Measurements from ENCODE around the gene PTH1R.

DNA sequence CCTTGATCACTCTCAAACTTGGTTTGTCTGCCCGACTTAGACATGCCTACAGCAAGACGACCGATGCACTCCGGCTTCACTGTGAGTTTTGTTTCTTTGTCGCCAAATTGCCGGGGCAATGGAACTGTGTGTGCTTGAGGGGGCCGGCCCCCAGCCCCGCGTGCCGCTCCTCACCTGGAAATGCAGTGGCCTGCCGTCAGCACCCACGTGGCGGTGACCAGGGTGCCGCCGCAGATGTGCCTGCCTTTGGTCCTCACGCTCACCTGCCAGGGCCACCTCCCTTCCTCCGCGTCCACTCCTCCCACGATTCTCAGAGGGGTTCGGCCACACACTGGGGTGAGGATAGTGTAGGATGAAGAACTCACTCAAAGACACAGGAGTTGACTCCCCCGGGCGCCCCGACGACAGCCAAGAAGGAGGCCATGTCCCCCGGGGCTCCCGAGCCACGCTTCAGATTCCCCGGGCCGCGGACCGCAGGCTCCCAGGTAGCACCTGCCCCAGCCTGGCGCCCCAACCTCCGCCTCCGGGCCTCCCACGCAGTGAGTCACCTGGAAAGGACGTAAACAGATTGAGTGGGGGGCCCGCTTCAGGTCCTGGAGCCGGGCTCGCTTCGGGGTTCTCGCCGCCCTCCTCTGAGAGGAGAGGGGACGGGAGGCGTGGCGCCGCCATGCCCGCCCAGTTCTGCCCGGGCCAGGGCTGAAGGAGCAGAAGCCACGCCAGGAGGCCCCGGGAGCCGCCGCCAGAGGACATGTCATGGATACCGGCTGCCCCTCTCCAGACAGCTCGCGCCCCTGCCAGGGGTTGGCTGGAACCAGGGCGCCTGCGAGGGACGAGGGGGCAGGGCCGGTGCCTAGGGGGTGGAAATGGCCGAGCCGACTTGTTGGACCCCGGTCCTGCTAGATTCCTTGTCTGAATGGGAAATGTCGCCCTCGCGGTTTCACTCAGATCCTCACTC is 43.9 kb upstream of the PTH1R start:
- TF ChIP-seq EP300 (IDR thresholded peaks at IDR 0.05) = no peak
- TF ChIP-seq, protein P1, sequence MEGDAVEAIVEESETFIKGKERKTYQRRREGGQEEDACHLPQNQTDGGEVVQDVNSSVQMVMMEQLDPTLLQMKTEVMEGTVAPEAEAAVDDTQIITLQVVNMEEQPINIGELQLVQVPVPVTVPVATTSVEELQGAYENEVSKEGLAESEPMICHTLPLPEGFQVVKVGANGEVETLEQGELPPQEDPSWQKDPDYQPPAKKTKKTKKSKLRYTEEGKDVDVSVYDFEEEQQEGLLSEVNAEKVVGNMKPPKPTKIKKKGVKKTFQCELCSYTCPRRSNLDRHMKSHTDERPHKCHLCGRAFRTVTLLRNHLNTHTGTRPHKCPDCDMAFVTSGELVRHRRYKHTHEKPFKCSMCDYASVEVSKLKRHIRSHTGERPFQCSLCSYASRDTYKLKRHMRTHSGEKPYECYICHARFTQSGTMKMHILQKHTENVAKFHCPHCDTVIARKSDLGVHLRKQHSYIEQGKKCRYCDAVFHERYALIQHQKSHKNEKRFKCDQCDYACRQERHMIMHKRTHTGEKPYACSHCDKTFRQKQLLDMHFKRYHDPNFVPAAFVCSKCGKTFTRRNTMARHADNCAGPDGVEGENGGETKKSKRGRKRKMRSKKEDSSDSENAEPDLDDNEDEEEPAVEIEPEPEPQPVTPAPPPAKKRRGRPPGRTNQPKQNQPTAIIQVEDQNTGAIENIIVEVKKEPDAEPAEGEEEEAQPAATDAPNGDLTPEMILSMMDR (IDR thresholded peaks at IDR 0.05) = no peak

Data from suprapubic skin (tissue), 3 donors.